ENCODE results near the gene UNC80. TPM values are rescaled to one million over a fixed set of nuclear protein-coding genes. Genes with fewer than 3 reads are reported as not detected.

Gene UNC80
- total RNA-seq, 1 experiment from 2014 or later = under 0.01 TPM

DNA sequence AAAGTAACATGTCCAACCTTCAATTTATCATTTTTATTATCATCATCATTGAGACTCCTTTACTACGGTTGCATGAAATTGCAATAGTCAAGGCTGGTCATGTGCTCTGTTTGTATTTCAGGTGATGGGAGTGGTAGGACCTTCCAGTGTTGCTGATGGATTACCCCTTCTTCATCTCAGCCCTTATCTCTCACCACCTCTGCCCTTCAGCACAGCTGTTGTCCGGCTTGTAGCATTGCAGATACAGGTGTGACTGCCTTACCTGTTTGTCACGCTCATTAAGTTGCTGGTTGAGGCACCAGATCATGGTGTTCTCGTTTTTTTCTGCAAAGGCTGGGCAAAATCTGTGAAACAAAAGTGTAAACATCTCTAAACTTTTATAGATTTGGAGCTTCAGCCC is 199.1 kb downstream of the UNC80 start:
- no peak for DNase-seq (ENCODE audit: low read depth)

DNA sequence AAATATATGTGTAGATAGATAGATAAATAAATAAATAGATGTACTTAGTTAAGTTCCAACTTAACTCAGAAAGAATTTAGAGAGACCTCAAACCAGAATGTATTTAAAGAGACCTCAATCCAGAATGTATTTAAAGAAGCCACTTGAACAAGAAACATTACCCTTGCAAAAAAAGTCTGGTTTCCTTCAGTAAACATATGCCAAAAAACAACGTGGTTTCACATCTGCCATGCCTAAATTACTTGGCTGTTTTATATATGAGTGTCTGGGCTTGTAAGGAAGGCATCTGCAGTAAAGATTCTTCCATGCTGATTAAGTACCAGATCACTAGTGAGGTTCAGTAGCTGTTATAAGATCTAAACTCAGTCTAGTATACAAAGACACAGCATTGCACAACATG is 201.7 kb downstream of the UNC80 start:
- no peak for DNase-seq (ENCODE audit: low read depth)

DNA sequence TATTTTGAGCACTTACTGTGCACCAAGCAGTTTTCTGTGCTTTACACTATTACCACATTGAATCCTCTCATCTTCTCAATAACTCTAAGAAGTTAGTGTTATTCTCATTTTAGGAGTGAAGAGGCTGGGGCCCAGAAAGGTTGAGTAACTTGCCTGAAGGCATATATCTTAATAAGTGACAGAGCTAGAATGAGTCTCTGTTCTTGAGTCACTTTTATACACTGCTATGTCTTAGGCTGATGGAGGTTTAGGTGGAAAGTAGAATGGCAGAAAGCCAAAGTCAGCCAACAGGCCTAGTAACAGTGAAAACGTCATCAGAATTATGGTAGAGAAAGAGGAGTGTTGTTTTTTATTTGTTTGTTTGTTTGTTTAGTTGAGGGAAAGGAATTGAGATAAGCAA is 202.9 kb downstream of the UNC80 start:
- DNase-seq (ENCODE audit: low read depth) = peak; percentile 48

GRCh38 chr2:209976698-209977385 is 205.2 kb downstream of the UNC80 start:
- no peak for DNase-seq (ENCODE audit: low read depth)

DNA sequence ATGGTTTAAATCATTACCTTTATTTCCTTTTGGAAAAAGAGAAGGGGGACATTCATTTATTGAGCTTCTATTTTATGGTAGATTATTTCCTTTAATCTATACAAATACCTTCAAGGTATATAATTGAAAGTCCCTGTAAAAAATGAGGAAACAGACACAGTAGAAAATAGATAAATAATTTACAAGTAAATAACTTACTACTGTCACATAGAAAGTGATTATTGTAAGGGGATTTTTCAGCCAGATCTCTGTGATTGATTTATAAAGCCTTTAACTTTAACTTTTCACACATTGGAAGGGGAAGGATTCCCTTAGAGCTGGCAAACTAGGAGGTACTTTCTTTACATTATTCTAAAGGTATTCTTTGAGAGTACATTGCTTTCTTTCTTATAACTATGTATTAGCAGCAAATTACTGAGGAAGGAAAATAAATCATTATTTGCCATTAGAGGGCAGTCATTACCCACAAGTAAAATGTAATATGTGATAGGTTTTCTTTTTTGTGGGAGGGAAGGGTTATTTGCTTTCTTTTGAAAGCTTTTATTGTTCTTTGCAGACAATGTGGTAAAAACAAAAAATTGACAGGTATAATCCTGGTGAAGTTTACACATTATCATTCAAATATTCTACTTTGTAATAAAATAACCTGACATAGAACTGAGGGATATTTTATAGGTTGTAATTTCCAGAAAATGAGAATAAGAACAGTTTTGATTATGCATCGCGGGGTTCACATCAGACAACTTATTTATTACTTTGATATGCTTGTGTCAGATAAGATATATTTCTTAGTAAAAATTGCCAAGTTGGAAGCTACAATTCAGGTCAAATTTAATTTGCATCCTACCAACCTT is 206.0 kb downstream of the UNC80 start:
- peak; percentile 41 for DNase-seq (ENCODE audit: low read depth)

DNA sequence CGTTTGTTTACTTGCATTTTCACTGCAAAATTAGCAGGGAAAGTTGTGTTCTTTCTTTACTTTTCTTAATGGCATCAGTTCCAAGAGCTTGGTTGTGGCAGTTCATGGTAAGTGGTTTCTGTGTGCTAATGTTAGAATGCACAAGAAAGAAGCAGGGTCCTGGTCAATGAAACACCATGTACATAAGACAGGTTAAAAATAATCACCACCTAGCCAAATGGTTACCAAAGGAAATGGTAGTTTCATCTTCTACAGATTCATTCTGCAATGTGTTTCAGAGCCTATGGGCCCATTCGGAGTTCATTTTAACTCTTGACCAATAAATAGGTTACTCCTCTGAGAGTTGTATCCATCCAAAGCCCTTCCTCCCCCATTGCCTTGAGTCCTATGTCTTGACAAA is 212.7 kb downstream of the UNC80 start:
- no peak for DNase-seq (ENCODE audit: low read depth)

- no peak for DNase-seq (ENCODE audit: low read depth)
Observed at GRCh38 chr2:209985874-209986273, 214.2 kb downstream of the UNC80 start.

DNA sequence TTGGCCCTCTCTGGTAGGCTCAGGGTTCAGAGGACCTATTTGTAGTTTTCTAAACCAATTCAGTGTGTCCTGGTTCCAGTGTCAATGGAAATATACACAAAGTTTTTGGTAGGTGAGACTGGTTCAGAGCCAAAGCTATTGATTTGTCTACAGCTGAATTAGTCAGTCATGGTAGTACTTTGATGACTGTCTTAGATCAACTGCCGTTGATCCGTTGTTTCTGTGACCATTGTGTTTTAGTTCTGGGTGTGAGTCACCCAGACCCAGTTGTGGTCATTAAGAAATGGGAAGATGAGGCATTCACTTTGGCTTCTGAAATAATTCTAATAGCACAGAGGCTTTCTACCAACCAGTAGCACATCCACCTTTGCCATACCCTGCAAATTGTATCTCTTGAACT is 214.8 kb downstream of the UNC80 start:
- peak; percentile 10 for DNase-seq (ENCODE audit: low read depth)

GRCh38 chr2:209988010-209988409 is 216.4 kb downstream of the UNC80 start:
- no peak for DNase-seq (ENCODE audit: low read depth)

GRCh38 chr2:209990838-209991237 is 219.2 kb downstream of the UNC80 start:
- no peak for DNase-seq (ENCODE audit: low read depth)

DNA sequence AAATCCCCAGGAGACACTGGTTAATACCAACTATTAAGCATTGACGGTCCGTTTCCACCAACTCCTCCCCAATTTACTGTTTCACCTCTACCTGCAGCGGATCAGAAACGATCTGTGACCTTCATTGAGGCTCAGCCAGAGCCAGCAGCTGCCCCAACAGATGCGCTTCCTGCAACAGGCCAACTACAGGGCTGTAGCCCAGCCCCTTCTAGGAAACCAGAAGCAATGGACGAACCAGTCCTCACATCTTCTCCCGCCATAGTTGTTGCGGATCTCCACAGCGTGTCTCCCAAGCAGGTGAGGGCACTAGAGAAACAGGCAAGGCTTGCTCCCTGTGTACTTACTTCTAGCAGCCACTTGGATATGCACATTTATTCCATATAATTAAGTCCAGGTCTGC is 222.3 kb downstream of the UNC80 start:
- DNase-seq (ENCODE audit: low read depth) = no peak

GRCh38 chr2:209998596-209998995 is 227.0 kb downstream of the UNC80 start:
- DNase-seq (ENCODE audit: low read depth) = no peak

DNA sequence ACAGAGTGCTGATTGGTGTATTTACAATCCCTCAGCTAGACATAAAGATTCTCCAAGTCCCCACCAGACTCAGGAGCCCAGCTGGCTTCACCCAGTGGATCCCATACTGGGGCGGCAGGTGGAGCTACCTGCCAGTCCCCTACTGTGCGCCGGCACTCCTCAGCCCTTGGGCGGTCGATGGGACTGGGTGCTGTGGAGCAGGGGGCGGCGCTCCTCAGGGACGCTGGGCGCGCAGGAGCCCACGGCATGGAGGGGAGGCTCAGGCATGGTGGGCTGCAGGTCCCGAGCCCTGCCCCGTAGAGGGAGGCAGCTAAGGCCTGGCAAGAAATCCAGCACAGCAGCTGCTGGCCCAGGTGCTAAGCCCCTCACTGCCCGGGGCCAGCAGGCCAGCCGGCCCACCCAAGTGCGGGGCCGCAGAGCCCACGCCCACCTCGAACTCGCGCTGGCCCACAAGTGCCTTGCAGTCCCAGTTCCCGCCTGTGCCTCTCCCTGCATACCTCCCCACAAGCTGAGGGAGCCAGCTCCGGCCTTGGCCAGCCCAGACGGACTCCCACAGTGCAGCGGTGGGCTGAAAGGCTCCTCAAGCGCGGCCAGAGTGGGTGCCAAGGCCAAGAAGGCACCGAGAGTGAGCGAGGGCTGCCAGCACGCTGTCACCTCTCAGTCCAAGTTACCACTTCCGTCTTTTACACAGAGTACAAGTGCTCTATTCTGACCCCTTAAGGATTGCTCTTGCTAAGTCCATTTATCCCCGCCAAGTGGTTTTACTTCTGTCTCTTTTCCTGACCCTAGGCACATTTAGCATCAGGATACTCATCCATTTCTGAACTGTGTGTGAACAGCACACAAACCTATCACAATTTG is 229.1 kb downstream of the UNC80 start:
- DNase-seq (ENCODE audit: low read depth) = no peak

DNA sequence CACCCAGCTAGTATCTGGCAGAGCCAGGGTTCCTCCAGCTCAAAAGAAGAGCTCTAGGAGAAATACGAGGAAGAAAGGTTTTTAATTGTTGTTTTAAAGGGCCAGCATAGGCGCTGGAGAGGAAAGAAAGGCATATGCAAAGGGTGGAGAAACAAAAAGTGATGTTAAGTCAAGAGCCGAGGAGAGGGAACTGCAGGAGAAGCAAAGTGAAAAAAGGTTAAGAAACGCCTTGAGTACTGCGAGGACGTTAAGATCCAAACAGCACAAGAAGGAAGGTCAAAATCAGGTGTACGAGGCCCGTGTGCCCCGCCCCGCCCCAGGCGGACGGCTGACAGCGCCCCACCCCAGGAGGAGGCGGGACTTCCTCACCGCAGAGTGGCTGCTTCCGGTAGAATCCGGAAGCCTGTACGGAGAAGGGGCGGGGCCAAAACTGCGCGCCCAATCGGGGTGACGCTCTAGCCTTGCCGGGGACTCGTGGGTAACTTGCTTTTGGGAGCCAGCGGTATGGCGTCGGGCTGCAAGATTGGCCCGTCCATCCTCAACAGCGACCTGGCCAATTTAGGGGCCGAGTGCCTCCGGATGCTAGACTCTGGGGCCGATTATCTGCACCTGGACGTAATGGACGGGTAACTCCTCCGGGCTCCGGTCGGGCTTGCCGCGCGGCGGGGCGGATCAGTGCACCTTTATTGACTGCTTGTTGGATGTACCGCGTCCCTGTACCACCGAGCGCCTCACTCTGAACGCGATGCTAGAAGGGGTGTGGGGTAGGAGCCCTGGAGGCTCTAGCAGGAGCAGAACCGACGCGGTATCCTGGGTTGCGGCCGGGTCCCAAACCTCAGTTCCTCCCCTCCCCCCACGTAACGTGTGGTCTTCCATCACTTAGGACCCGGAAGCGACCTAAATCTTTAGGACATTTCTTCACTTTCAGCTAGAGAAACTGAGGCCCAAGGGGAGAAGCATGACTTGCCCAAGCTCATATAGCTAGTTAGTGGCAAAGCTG is 230.8 kb downstream of the UNC80 start, which contains the start of gene RPE:
Gene RPE (plus strand): TSS at position 481 of the 1,000 bp plus-strand sequence. CDS start 24 bp downstream, at position 505.
- peak; percentile 94 for DNase-seq (ENCODE audit: low read depth)

GRCh38 chr2:210003359-210003758 is 231.7 kb downstream of the UNC80 start:
- DNase-seq (ENCODE audit: low read depth) = no peak

DNA sequence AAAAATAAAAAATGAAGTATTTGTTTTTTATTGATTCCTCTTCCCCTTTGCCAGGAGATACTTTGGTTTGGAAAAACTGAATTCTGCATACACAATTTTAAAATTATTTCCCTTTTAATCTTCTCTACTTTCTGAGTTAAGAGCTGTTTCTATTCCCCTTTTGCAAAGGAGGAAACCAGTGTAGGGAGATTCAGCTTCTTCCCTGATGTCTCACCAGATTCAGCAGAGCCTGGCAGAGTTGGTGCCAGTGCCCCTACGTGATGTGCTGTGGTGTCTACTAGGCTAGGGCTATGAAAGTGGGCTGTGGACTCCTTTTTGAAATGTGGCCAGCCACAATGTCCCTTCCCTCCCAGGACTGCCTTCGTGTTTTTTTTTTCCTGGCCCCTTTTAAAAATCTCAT is 233.2 kb downstream of the UNC80 start:
- DNase-seq (ENCODE audit: low read depth) = no peak

GRCh38 chr2:210007895-210008294 is 236.3 kb downstream of the UNC80 start:
- DNase-seq (ENCODE audit: low read depth) = no peak

GRCh38 chr2:210009126-210009525 is 237.5 kb downstream of the UNC80 start:
- DNase-seq (ENCODE audit: low read depth) = no peak

DNA sequence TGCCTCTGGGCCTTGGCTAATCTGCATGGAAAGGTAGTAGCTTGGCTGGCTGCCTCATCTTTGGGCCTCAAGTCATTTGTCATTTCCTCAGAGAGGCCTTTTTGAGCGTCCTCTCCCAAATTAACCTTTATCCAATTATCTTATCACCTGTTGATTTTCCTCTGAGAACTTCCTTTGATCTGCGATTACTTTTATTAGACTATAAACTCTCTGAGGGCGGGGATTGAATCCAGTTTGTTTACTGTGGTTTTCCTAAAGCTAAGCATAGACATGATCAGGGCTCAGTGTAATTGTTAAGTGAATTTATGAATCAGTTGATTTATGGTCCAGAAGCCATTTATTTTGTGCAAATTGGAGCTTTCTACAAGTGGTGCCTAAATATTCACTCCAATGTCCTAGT is 238.3 kb downstream of the UNC80 start:
- no peak for DNase-seq (ENCODE audit: low read depth)

DNA sequence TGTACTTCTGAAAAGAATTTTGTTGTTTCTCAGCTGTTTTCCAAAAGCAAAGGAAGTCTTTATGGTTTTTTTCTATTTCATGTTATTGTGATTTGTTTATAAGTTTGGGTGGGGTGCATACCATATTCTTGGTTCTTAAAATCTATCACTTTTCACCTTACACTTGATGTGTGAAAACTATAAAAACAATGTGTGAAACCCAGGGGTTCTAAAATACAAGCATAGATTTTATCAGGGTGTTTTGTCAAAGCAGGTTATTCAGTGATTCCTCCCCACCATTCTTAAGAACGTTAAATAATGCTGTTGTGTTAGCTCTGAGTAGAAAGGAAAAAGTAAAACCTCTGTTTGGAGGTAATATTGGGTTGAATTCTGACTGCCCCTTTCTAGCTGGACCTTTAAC is 248.5 kb downstream of the UNC80 start:
- no peak for DNase-seq (ENCODE audit: low read depth)

DNA sequence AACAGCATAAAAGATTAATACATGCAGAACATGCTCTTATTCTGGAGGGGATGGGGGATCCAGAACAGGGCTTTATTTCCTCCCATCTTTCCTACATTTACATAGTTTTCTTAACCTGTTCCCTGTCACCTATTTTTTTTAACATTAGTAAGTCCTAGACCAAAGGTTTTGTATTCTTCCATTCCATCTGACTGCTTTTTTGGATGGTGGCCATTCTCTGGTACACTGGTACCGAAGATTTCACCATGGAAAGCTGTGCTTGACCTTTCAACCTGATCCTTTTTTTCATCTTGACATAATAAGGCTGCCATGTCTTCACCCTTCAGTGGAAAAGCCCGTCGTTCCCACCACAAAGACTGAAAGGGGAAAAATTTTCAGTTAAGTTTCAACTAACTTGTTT is 251.2 kb downstream of the UNC80 start:
- DNase-seq (ENCODE audit: low read depth) = no peak

Measured in RPMI7951 (cell line).